HepG2 (cell line): ENCODE results near the gene KRTAP10-6. TPM values are rescaled to one million over a fixed set of nuclear protein-coding genes. Genes with fewer than 3 reads are reported as not detected.

Experiments used
- ATAC-seq: fragments of 200-7000 bp; cut with Tn5 transposase; 3 replicates; pipeline ENCODE4 v1.9.1; 2020; ENCODE audit warnings: mild to moderate bottlenecking, moderate library complexity
- Bru-seq: library from RNA; stranded (reverse); fragments of 400-500 nt; gene quantifications from one replicate; lab custom pipeline; 2021; lab: Mats Ljungman, UMichigan
- BruChase-seq, 2 experiments: library from RNA; stranded (reverse); fragments of 400-500 nt; gene quantifications; one replicate each; lab custom pipeline; 2021; lab: Mats Ljungman, UMichigan
- BruUV-seq: library from RNA; stranded (reverse); fragments of 400-500 nt; replicated peaks from 2 replicates; lab custom pipeline; 2021; lab: Mats Ljungman, UMichigan
- CTCF ChIA-PET: fragments of 300-600 bp; formaldehyde crosslinking; extraction: SDS; loops from one replicate; lab custom pipeline; 2021; ENCODE audit warnings: low total read pairs, inconsistent platforms, low intra/inter-chr PET ratio; lab: Yijun Ruan, JAX
- POLR2A ChIA-PET: fragments of 350-600 bp; sonication (Branson Sonifier 250); formaldehyde crosslinking; loops from one replicate; lab custom pipeline; 2020; ENCODE audit warnings: antibody characterized with exemption, inconsistent platforms; lab: Yijun Ruan, JAX
- DNase-seq: peaks from one replicate; pipeline ENCODE4 v3.0.0-alpha.2; 2015; ENCODE audit warnings: low spot score
- FAIRE-seq: peaks from 3 replicates; lab custom pipeline; 2011; peaks lifted over from hg19 to GRCh38; lab: Jason Lieb, UNC
- H2AFZ ChIP-seq: one replicate; pipeline ENCODE4 v1.6.1; 2011; ENCODE audit warnings: low read length, inconsistent platforms
- H3K27ac ChIP-seq: fragments of 300-600 bp; 3 replicates; pipeline ENCODE4 v1.8.0; 2011; ENCODE audit warnings: mixed run types, mild to moderate bottlenecking, mixed read lengths, low read length, inconsistent platforms; ENCODE audit not compliant: insufficient read depth; ENCODE audit errors: extremely low read length
- H3K27me3 ChIP-seq, 2 experiments: fragments of 200-600 bp in 1 of 2; 2 replicates in 1 of 2; 3 replicates in 1 of 2; pipeline versions ENCODE4 v1.6.0 to v1.8.0; 2011; ENCODE audit warnings: low read length in 2 of 2, mild to moderate bottlenecking in 2 of 2, moderate library complexity in 2 of 2, inconsistent platforms in 1 of 2; ENCODE audit not compliant: insufficient read depth in 2 of 2, control insufficient read depth in 1 of 2
- H3K36me3 ChIP-seq, 2 experiments: fragments of 200-600 bp in 1 of 2; replicated peaks in 1 of 2; 2 replicates in 1 of 2; 3 replicates in 1 of 2; pipeline versions ENCODE4 v1.5.1 to v1.8.0; 2011; ENCODE audit warnings: low read length in 2 of 2, inconsistent platforms in 1 of 2; ENCODE audit not compliant: insufficient read depth in 2 of 2, control insufficient read depth in 1 of 2
- H3K4me1 ChIP-seq: 2 replicates; pipeline ENCODE4 v1.5.1; 2012; ENCODE audit warnings: low read length, inconsistent platforms; ENCODE audit not compliant: insufficient read depth
- H3K4me2 ChIP-seq: 2 replicates; pipeline ENCODE4 v1.6.0; 2011; ENCODE audit warnings: low read depth, low read length, inconsistent platforms
- H3K4me3 ChIP-seq, 3 experiments: fragments of 200-600 bp in 1 of 3; sonication (generic), shearing (Covaris generic) in 1 of 3; replicated peaks in 1 of 3; 2 replicates each; pipeline ENCODE4 v1.5.1; 2011 to 2016; ENCODE audit warnings: low read length in 3 of 3, inconsistent platforms in 2 of 3, low read depth in 2 of 3, mild to moderate bottlenecking in 2 of 3, control low read depth in 1 of 3, mixed read lengths in 1 of 3; ENCODE audit not compliant: insufficient read depth in 1 of 3
- H3K79me2 ChIP-seq: one replicate; pipeline ENCODE4 v1.6.1; 2011; ENCODE audit warnings: low read length, inconsistent platforms; ENCODE audit not compliant: insufficient read depth
- H3K9ac ChIP-seq: 2 replicates; pipeline ENCODE4 v1.6.0; 2011; ENCODE audit warnings: mild to moderate bottlenecking, low read depth, low read length, inconsistent platforms; ENCODE audit not compliant: insufficient read depth
- H3K9me3 ChIP-seq: 2 replicates; pipeline ENCODE4 v1.5.1; 2012; ENCODE audit warnings: mild to moderate bottlenecking, low read length
- H4K20me1 ChIP-seq: 2 replicates; pipeline ENCODE4 v1.6.0; 2011; ENCODE audit warnings: inconsistent platforms, mild to moderate bottlenecking, low read length, moderate library complexity; ENCODE audit not compliant: insufficient read depth
- ARNTL ChIP-seq: sonication (generic); formaldehyde crosslinking; IDR thresholded peaks from 2 replicates; pipeline ENCODE4 v1.4.0; 2020; ENCODE audit warnings: mild to moderate bottlenecking, missing genetic modification reagents
- CBFB ChIP-seq: sonication (generic); formaldehyde crosslinking; IDR thresholded peaks from 2 replicates; pipeline ENCODE4 v1.4.0; 2020; ENCODE audit warnings: missing genetic modification reagents
- CBX1 ChIP-seq: IDR thresholded peaks from one replicate; pipeline ENCODE4 v1.6.1; 2016; ENCODE audit warnings: antibody characterized with exemption, low read depth
- EP300 ChIP-seq, 3 experiments: sonication (generic) in 1 of 3; formaldehyde crosslinking in 1 of 3; IDR thresholded peaks; 2 replicates each; pipeline versions ENCODE4 v1.5.1 to v1.6.1; 2011 to 2020; ENCODE audit warnings: low read depth in 2 of 3, low read length in 2 of 3, borderline replicate concordance in 1 of 3, improper control_type of control experiment in 1 of 3, mild to moderate bottlenecking in 1 of 3, missing genetic modification reagents in 1 of 3, moderate library complexity in 1 of 3
- PITX1 ChIP-seq: sonication (generic); formaldehyde crosslinking; IDR thresholded peaks from 2 replicates; pipeline ENCODE4 v1.5.1; 2020; ENCODE audit warnings: mild to moderate bottlenecking, missing genetic modification reagents
- SIX4 ChIP-seq: sonication (generic); formaldehyde crosslinking; IDR thresholded peaks from 2 replicates; pipeline ENCODE4 v1.4.0; 2020; ENCODE audit warnings: missing genetic modification reagents
- SMC3 ChIP-seq: IDR thresholded peaks from 2 replicates; pipeline ENCODE4 v1.6.1; 2011; ENCODE audit warnings: low read length, improper control_type of control experiment
- SP2 ChIP-seq: sonication (generic); formaldehyde crosslinking; IDR thresholded peaks from 2 replicates; pipeline ENCODE4 v1.5.1; 2020; ENCODE audit warnings: mild to moderate bottlenecking, missing genetic modification reagents
- TCF12 ChIP-seq, 2 experiments: fragments of 450-650 bp in 1 of 2; sonication (generic) in 1 of 2; formaldehyde crosslinking in 1 of 2; IDR thresholded peaks; 2 replicates each; pipeline versions ENCODE4 v1.6.1 to v1.8.0; 2017 to 2022; ENCODE audit warnings: antibody characterized with exemption in 1 of 2, mild to moderate bottlenecking in 1 of 2, missing genetic modification reagents in 1 of 2, moderate library complexity in 1 of 2
- TMF1 ChIP-seq: sonication (generic); formaldehyde crosslinking; IDR thresholded peaks from 2 replicates; pipeline ENCODE4 v1.8.1; 2022; ENCODE audit warnings: low read depth, missing genetic modification reagents
- ZNF335 ChIP-seq: sonication (generic); formaldehyde crosslinking; IDR thresholded peaks from 2 replicates; pipeline ENCODE4 v1.4.0; 2020; ENCODE audit warnings: missing genetic modification reagents
- ZNF781 ChIP-seq: sonication (generic); formaldehyde crosslinking; IDR thresholded peaks from 2 replicates; pipeline ENCODE4 v1.5.1; 2020; ENCODE audit warnings: borderline replicate concordance, mild to moderate bottlenecking, missing genetic modification reagents; ENCODE audit errors: not compliant biosample characterization
- WGBS: methylation state at CpG from one replicate; pipeline ENCODE4 v1.1.6; 2017; ENCODE audit warnings: low lambda C conversion rate; 5-methylcytosine and 5-hydroxymethylcytosine counted together
- in situ Hi-C: cut with HindIII; loops from 2 replicates; pipeline ENCODE4 v1.10.0; 2017; ENCODE audit warnings: low pct_unique_long_range_greater_than_20kb; ENCODE audit not compliant: extremely low pct_ligation_motif_present
- intact Hi-C: fragments of 100-400 bp; cut with micrococcal nuclease; formaldehyde crosslinking; loops from one replicate; pipeline ENCODE4 v1.10.0; 2022; ENCODE audit not compliant: unreplicated experiment
- long read RNA-seq, 2 experiments: library from RNA in 1 of 2; library from polyadenylated mRNA in 1 of 2; stranded (forward) in 1 of 2; unstranded in 1 of 2; transcript quantifications; one replicate each; pipeline ENCODE4 v2.0.0, GENCODE V29; 2019 to 2022
- polyA minus RNA-seq, 3 experiments: library from RNA; depleted of rRNA, polyadenylated mRNA; stranded (reverse); fragments of >200 nt; gene quantifications; 2 replicates each; pipeline ENCODE4 v1.2.3, GENCODE V29; 2011; ENCODE audit warnings: low replicate concordance in 1 of 3
- polyA plus RNA-seq, 8 experiments: library from polyadenylated mRNA; depleted of rRNA in 3 of 8; stranded (reverse) in 7 of 8; unstranded in 1 of 8; fragments of >200 nt; fragmentation: Illumina TruSeq in 4 of 8; extraction: Trizol in 4 of 8; gene quantifications; 2 replicates each; pipeline versions ENCODE4 v1.2.1 to v1.2.3, GENCODE V29; 2011 to 2016; ENCODE audit warnings: low read depth in 4 of 8, missing spikeins in 1 of 8, mixed read lengths in 1 of 8; ENCODE audit not compliant: insufficient read depth in 1 of 8
- total RNA-seq, 5 experiments: library from RNA; depleted of rRNA; stranded (reverse); fragments of >200 nt; fragmentation: Illumina TruSeq; extraction: Trizol; gene quantifications; 2 replicates each; pipeline ENCODE4 v1.2.3, GENCODE V29; 2016; ENCODE audit warnings: low read depth in 1 of 5
- TF ChIP-seq, protein P1 (sequence below): fragments of 450-650 bp; IDR thresholded peaks from 2 replicates; pipeline ENCODE4 v1.6.1; 2017
- TF ChIP-seq, protein P2 (sequence below): sonication (generic); formaldehyde crosslinking; IDR thresholded peaks from 2 replicates; pipeline ENCODE4 v1.4.0; 2020; ENCODE audit warnings: missing genetic modification reagents

Gene KRTAP10-6, protein sequence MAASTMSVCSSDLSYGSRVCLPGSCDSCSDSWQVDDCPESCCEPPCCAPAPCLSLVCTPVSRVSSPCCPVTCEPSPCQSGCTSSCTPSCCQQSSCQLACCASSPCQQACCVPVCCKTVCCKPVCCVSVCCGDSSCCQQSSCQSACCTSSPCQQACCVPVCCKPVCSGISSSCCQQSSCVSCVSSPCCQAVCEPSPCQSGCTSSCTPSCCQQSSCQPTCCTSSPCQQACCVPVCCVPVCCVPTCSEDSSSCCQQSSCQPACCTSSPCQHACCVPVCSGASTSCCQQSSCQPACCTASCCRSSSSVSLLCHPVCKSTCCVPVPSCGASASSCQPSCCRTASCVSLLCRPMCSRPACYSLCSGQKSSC
- total RNA-seq (2016; rRNA removed; fragmentation: Illumina TruSeq; extraction: Trizol) (not detected in 2 replicates), polyA plus RNA-seq (2011; rRNA removed) (not detected in 2 replicates), polyA minus RNA-seq (2011; rRNA and poly(A)+ RNA removed; ENCODE audit: low replicate concordance) (not detected in 2 replicates), Bru-seq, nascent RNA (not detected), BruChase-seq, experiment 1, labeled RNA remaining after a 6-hour chase (not detected), BruChase-seq, experiment 2, labeled RNA remaining after a 2-hour chase (not detected)
- total RNA-seq (2016; cell fraction: cytosol; rRNA removed; fragmentation: Illumina TruSeq; extraction: Trizol; ENCODE audit: low read depth), result not detected in 2 replicates
- not detected in 2 replicates for total RNA-seq (2016; cell fraction: insoluble cytoplasmic fraction; rRNA removed; fragmentation: Illumina TruSeq; extraction: Trizol)
- not detected in 2 replicates for total RNA-seq (2016; cell fraction: membrane; rRNA removed; fragmentation: Illumina TruSeq; extraction: Trizol)
- total RNA-seq (2016; cell fraction: nucleus; rRNA removed; fragmentation: Illumina TruSeq; extraction: Trizol), result not detected in 2 replicates
- not detected in 2 replicates for polyA plus RNA-seq (2011; cell fraction: cytosol; rRNA removed)
- polyA plus RNA-seq (2011; cell fraction: nucleus; rRNA removed), result 0.10 TPM in 1 of 2 replicates, not detected in the other
- not detected in 2 replicates for polyA plus RNA-seq (2012)
- not detected in 2 replicates for polyA plus RNA-seq (2016; cell fraction: cytosol; fragmentation: Illumina TruSeq; extraction: Trizol; ENCODE audit: low read depth)
- not detected in 2 replicates for polyA plus RNA-seq (2016; cell fraction: insoluble cytoplasmic fraction; fragmentation: Illumina TruSeq; extraction: Trizol; ENCODE audit: low read depth)
- not detected in 2 replicates for polyA plus RNA-seq (2016; cell fraction: membrane; fragmentation: Illumina TruSeq; extraction: Trizol; ENCODE audit: low read depth)
- polyA plus RNA-seq (2016; cell fraction: nucleus; fragmentation: Illumina TruSeq; extraction: Trizol; ENCODE audit: insufficient read depth, low read depth), result not detected in 2 replicates
- not detected in 2 replicates for polyA minus RNA-seq (2011; cell fraction: cytosol; rRNA and poly(A)+ RNA removed)
- not detected in 2 replicates for polyA minus RNA-seq (2011; cell fraction: nucleus; rRNA and poly(A)+ RNA removed)
- long read RNA-seq, experiment 1, result 0 reads
- long read RNA-seq, experiment 2, result 0 reads

DNA sequence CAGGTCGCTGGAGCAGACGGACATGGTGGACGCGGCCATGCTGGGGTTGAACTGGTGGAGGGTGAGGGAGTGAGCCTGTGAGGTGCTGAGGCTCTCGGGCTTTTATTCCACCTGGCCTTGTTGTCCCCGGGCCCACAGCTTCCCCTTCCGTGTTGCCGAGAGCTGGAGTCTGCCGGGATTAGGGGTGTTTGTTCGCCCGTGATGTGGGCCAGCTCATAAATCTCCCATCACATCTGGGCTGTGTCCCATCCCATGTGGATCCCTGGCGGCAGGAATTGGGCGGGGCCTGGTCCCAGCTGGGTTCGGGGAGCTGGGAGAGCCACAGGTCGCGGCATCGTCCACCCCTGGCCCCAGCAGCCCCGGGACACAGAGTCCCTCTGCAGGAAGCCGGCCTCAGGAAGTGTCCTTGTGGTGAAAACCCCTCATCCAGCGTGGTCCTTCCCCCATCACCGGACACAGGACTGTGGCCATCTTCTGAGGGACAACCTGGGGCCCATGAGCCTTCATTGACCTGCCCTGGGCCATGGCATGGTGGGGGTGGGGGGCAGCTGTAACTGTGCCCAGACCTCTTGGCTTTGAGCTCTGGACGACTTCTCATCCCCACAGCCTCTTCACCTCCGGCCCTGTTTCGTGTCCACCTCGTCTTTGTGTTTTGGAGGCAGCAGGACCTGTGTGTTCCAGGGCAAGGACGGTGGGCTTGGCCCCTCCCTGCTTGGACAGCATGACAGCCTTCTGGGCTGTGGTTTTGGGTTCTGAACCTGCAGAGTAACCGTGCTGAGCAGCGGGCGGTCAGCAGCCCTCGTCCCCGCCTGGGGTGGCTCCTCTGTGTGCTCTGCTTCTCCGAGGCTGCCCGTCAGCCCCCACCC, at the start of gene KRTAP10-6:
Gene KRTAP10-6, minus strand, starts transcription at position 60 of the 866 bp plus-strand sequence. Its CDS starts 21 bp downstream, at position 39.
- H3K36me3 ChIP-seq, result no peaks in the 10 kb centered on the region
- ChIA-PET CTCF (no interaction called here), POLR2A (no interaction called here)
- H3K4me3 ChIP-seq, result peak within 1 kb of the TSS in 1 of 3 experiments; percentile 4; a peak in 1 of 6 replicates
- peak within 1 kb of the TSS; percentile 59 for H3K4me2 ChIP-seq
- no peaks in the 10 kb centered on the region for H3K9me3 ChIP-seq
- no peaks in the 10 kb centered on the region for H3K79me2 ChIP-seq
- FAIRE-seq (no peak), DNase-seq (no peak), ATAC-seq (peak; percentile 8; the same call in 2 of the 3 replicates)
- no TSS peak for BruUV-seq
- 83% methylated on average over 20 of the region's 33 CpGs for WGBS
- H3K4me1 ChIP-seq, result peaks cover 52% of the 10 kb centered on the region
- H2AFZ ChIP-seq, result no peak within 1 kb of the TSS
- H3K27me3 ChIP-seq, result no peaks in the 10 kb centered on the region; a peak in 1 of 5 replicates
- 0 out of 2 replicates have a peak within 1 kb of the TSS, but pooled peaks have one; percentile 2 for H3K9ac ChIP-seq
- intact Hi-C loops (no loop called here), in situ Hi-C loops (no loop called here)
- peak within 1 kb of the TSS; percentile 80 for H3K27ac ChIP-seq
- no peaks in the 10 kb centered on the region for H4K20me1 ChIP-seq
- TF ChIP-seq, protein P1, sequence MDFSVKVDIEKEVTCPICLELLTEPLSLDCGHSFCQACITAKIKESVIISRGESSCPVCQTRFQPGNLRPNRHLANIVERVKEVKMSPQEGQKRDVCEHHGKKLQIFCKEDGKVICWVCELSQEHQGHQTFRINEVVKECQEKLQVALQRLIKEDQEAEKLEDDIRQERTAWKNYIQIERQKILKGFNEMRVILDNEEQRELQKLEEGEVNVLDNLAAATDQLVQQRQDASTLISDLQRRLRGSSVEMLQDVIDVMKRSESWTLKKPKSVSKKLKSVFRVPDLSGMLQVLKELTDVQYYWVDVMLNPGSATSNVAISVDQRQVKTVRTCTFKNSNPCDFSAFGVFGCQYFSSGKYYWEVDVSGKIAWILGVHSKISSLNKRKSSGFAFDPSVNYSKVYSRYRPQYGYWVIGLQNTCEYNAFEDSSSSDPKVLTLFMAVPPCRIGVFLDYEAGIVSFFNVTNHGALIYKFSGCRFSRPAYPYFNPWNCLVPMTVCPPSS, result no peak
- TF ChIP-seq ZNF335 (CRISPR knock-in tag) (no peak), EP300 (IDR thresholded peaks at IDR 0.05; ENCODE audit: low read depth in 2 of 2, low read length in 2 of 2) (no peak), EP300 (CRISPR knock-in tag; IDR thresholded peaks at IDR 0.05; ENCODE audit: borderline replicate concordance) (no peak), SIX4 (no peak), SP2 (0 out of 2 replicates have a peak, but pooled peaks have one; percentile 26), CBX1 (no peak), PITX1 (CRISPR knock-in tag) (0 out of 2 replicates have a peak, but pooled peaks have one; percentile 27), SMC3 (no peak), TCF12 (IDR thresholded peaks at IDR 0.05) (no peak), TCF12 (CRISPR knock-in tag; IDR thresholded peaks at IDR 0.05) (no peak), TMF1 (CRISPR knock-in tag) (no peak), CBFB (CRISPR knock-in tag) (no peak), ARNTL (no peak), ZNF781 (CRISPR knock-in tag) (no peak)
- TF ChIP-seq, protein P2, sequence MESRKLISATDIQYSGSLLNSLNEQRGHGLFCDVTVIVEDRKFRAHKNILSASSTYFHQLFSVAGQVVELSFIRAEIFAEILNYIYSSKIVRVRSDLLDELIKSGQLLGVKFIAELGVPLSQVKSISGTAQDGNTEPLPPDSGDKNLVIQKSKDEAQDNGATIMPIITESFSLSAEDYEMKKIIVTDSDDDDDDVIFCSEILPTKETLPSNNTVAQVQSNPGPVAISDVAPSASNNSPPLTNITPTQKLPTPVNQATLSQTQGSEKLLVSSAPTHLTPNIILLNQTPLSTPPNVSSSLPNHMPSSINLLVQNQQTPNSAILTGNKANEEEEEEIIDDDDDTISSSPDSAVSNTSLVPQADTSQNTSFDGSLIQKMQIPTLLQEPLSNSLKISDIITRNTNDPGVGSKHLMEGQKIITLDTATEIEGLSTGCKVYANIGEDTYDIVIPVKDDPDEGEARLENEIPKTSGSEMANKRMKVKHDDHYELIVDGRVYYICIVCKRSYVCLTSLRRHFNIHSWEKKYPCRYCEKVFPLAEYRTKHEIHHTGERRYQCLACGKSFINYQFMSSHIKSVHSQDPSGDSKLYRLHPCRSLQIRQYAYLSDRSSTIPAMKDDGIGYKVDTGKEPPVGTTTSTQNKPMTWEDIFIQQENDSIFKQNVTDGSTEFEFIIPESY (CRISPR knock-in tag), result peak; percentile 39; the same call in 1 of the 2 replicates
